HG03097 (cell line): ENCODE data around the gene ISOC2.

Experiments used
- ATAC-seq: cut with Tn5 transposase; IDR thresholded peaks from one replicate; pipeline ENCODE4 v1.9.1; 2021; ENCODE audit not compliant: unreplicated experiment, low FRiP score

ISOC2 gene

DNA sequence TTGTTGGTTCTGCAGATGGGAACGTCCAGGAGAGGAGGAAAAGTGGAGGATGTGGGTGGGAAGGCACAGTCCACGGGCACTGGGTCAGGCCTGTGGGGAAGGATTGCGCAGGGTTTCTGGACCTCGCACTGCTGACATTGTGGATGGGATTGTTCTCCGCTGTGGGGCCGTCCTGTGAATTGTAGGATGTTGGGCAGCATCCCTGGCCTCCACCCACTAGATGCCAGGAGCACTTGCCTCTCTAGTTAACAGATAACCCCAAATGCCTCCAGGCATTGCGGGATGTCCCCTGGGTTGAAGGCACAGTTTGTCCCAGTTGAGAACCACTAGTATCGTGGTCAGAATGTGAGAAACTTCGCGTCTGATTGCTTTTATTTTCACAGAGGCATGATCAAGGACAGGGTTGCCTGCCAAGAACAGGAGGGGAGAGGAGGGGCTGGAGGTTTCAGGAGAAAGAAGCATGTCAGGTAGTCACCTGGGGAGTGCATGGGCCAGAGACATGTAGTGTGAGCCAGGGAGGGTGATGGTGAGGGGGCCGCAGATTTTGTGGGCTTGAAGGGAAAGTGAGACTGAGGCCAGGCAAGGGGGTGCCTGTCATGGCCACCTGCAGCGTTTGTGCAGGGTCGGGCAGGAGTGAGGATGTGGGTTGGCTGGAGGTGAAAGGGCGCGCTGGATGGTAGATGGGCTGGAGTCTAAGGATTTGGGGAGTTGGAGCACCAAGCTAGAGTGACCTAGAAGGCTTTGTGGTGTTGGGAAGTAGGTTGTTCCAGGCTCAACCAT lies 18.2 kb upstream of the ISOC2 start:
- ATAC-seq = no peak

- no peak for ATAC-seq
Measured at GRCh38 chr19:55479045-55479444, 17.6 kb upstream of the ISOC2 start.

DNA sequence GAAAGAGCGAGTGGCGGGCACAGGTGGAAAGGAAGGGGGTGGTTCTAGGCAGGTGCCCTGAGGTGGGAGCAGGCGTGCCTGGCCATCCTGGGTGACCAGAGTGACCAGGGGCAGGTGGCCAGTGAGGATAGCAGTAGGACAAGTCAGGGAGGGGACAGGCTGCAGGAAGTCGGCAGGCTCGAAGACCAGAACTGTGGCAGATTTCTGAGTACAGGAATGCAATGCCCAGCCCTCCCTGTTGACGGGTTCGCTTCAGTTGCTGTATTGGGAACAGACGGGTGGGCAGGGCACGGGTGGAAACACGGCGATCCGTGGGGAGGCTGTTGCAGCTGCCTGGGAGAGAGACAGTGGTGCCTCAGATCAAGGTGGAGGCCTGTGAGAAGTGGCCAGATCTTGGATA lies 16.9 kb upstream of the ISOC2 start:
- no peak for ATAC-seq

DNA sequence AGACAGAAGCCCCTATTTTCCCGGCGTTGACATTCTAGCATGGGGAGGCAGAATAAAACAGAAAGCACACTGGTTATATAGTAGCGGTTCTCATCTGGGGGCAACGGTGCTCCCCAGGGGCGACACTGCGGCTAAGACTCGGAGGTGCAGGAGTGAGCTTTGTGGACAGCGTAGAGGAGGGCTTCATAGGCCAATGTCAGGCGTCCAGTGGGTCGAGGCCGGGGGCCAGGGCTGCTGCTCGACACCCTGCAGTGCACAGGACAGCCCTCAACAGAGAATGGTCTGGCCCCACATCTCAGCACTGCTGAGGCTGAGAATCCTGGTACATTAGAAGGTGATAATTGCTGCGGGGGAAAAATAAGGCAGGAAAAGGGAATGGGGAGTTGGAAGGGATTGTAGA lies 16.5 kb upstream of the ISOC2 start:
- no peak for ATAC-seq

GRCh38 chr19:55476100-55476775 lies 14.8 kb upstream of the ISOC2 start, which contains the start of gene ZNF628:
Gene ZNF628, plus strand, starts transcription at chr19:55476617. Its CDS starts 3,294 bp downstream, at chr19:55479911.
- peak; percentile 86 for ATAC-seq

DNA sequence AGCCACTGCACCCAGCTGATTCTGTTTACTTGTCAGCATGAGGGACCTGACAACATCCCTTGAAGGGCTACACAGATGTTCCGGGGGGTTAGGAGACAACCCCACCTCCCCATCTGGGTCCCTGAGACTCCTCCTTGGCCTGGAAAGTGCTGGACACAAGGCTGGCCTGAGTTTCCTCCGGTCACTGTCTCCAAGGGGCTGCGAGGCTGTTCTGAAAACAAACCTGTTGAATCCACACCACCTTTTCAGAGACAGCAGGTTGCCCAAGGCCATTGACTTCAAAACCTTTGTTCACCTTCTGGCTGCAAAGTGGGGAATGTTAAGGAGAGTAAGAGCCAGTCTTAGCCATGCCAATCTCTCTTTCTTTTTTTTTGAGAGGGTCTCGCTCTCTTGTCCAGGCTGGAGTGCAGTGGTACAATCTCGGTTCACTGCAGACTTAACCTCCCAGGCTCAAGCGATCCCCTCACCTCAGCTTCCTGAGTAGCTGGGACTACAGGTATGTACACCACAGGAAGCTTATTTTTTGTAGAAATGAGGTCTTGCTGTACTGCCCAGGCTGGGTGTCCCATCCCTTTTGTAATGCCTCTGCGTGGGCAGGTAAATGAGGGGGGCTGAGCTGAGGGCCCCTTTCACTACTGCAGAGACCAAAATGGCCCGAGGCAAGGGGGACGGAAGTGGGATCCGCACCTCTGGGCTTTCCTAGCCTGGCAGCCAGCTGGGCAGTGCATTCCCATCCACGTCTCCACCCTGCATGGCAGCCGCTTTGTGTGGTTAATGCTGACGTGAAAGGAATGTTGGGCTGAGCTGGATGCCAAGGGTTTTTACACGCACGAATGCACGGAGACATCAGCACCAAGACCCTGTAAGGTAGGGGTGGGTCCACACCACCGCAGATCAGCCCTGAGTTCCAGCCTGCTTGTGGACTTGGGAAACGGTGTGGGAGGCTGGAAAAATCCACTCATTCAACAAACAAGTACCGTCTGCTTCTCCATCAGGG lies 13.1 kb upstream of the ISOC2 start:
- no peak for ATAC-seq

GRCh38 chr19:55473225-55474012 lies 12.0 kb upstream of the ISOC2 start:
- ATAC-seq = no peak

- ATAC-seq = no peak
Measured at GRCh38 chr19:55472463-55472862, 11.0 kb upstream of the ISOC2 start.

GRCh38 chr19:55471266-55471665 lies 9.8 kb upstream of the ISOC2 start:
- no peak for ATAC-seq

GRCh38 chr19:55468054-55468393 lies 6.6 kb upstream of the ISOC2 start:
- ATAC-seq = no peak

GRCh38 chr19:55467236-55468053 lies 6.0 kb upstream of the ISOC2 start:
- peak; percentile 64 for ATAC-seq

DNA sequence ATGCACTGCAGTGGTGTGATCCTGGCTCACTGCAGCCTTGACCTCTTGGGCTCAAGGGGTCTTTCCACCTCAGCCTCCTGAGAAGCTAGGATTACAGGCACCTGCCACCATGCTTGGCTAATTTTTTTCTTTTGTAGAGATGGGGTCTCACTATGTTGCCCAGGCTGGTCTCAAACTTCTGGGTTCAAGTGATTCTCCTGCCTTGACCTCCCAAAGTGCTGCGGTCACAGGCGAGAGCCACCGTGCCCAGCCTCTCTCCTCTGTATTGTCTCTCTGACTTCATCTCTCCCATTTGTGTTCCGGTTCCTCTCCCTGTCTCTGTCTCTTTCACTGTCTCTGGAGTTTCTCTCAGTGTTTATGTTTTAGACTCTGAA lies 4.8 kb upstream of the ISOC2 start:
- no peak for ATAC-seq

- ATAC-seq = no peak
Measured at GRCh38 chr19:55465460-55466240, 4.2 kb upstream of the ISOC2 start.

DNA sequence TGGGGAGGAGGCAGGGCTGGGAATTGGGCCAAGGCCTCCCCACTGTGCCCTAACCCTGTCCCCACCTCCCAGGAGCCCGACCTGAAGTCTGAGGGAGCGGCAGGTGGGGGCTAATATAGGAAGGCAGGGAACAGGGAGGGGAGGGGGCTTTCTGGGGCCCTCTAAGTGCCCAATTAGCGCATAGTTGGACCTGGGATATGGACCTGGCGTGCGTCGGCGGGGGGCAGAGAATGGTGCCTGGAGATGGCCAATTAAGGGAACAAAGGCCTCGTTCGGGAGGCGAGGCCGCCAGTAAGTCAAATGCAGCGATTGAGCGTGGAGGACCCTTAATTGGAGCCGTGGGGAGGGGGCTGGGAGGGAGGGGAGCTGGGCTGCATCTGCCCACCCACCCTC lies 3.2 kb upstream of the ISOC2 start, which contains the start of gene C19orf85:
Gene C19orf85, minus strand, starts transcription at position 90 of the 393 bp plus-strand sequence. CDS start 197 bp downstream, outside the sequence.
- ATAC-seq = no peak

DNA sequence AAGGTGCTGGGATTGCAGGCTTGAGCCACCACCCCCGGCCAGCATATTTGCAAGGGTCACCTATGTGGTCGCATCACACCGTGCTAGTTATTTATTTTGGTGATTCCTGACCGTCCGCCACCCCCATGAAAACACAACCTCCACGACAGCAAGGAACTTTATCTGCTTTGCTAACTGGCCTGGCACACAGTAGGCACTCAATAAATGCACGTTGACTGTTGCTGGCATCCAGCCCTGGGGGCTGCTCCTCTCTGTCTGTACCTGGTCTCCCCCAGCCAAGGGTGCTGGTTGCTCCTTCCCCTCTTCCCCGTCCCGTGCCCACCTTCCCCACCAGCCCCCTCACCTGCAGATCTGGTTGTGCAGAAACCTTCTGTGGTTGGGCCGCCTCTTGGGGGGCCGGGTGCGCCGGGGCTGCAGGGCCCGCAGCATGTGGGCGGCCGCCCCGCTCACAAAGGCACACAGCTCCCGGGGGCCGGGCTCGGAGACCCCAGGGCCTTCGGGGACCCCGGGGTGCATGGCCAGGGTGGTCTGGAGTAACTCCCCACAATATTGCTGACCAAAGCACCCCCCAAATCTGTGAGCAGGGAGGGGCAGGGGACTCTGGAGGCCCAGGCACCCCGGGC lies 2.7 kb upstream of the ISOC2 start:
- no peak for ATAC-seq

DNA sequence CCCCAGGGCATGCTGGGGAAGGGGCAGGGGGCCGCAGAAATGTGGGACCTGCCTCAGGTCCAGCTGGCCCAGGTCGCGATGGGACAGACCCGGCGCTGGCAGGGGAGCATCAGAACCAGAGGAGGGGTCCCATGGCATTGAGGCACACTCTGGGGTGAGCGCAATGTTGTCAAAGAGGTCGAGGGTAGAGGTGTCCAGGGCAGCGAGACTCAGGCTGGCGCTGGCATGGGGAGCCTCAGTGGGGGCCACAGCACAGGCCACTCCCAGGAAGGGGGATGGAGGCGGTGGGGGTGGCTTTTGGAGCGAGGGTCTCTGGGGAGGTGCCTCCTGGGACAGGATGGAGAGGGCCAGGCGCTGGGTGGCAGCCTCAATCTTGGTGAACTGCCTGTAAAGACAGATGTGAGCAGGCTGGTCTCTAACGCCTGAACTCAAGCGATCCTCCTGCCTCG lies 2.2 kb upstream of the ISOC2 start:
- no peak for ATAC-seq

- ATAC-seq = no peak
Measured at GRCh38 chr19:55462722-55463121, 1.3 kb upstream of the ISOC2 start.
